Astrocyte of the cerebellum (primary cell): Measurements from ENCODE around the gene BRCA1.
A peak's percentile ranks its signal among the peaks of the same experiment; 100 is the strongest.

Experiments
- DNase-seq: peaks from one replicate; pipeline ENCODE4 v3.0.0-alpha.2; 2011; ENCODE audit warnings: low read depth
- H3K4me3 ChIP-seq: 2 replicates; pipeline ENCODE4 v1.5.1; 2011; ENCODE audit warnings: mild to moderate bottlenecking, low read depth, low read length, moderate library complexity
- CTCF ChIP-seq: IDR thresholded peaks from 2 replicates; pipeline ENCODE4 v1.5.1; 2012; ENCODE audit warnings: low read length, low read depth, moderate library complexity, mild to moderate bottlenecking; ENCODE audit errors: missing control alignments
- in situ Hi-C: cut with HindIII; loops from 2 replicates; pipeline ENCODE4 v1.10.0; 2017; ENCODE audit warnings: low sequenced_read_pairs

BRCA1 gene

GRCh38 chr17:43027091-43028032, 97.8 kb downstream of the BRCA1 start:
- in situ Hi-C loops = no loop called here
- TF ChIP-seq CTCF = no peak
- no peak overlapping the region for H3K4me3 ChIP-seq
- no peak for DNase-seq

GRCh38 chr17:43026595-43026994, 98.6 kb downstream of the BRCA1 start:
- in situ Hi-C loops = no loop called here
- DNase-seq = no peak
- no peak overlapping the region for H3K4me3 ChIP-seq
- TF ChIP-seq CTCF = no peak

- in situ Hi-C loops = no loop called here
- TF ChIP-seq CTCF = no peak
- no peak for DNase-seq
- H3K4me3 ChIP-seq = peak overlapping the region; percentile 47
Observed at GRCh38 chr17:43025766-43026537, 99.2 kb downstream of the BRCA1 start.

- no peak for TF ChIP-seq CTCF
- in situ Hi-C loops = no loop called here
- peak overlapping the region; percentile 47 for H3K4me3 ChIP-seq
Observed at GRCh38 chr17:43025290-43025657, 99.9 kb downstream of the BRCA1 start.

GRCh38 chr17:43024407-43025289, 100.5 kb downstream of the BRCA1 start, which contains the start of gene RND2:
Gene RND2, plus strand, starts transcription at chr17:43025231. Its CDS starts 117 bp downstream, at chr17:43025348.
- peak; percentile 92 for DNase-seq
- peak within 1 kb of the TSS; percentile 47 for H3K4me3 ChIP-seq
- peak; percentile 88 for TF ChIP-seq CTCF
- in situ Hi-C loops = no loop called here

More at GRCh38 chr17:43025290-43025657, 99.9 kb downstream of the BRCA1 start:
- no peak for DNase-seq
